B cell (primary cell): ENCODE data around the gene FRMPD4. TPM values are rescaled to one million over a fixed set of nuclear protein-coding genes. Genes with fewer than 3 reads are reported as not detected.

ENCODE experiments used
- ATAC-seq: fragments of 200-7000 bp; cut with Tn5 transposase; one replicate; pipeline ENCODE4 v1.10.0; 2021; ENCODE audit warnings: low read depth, mild to moderate bottlenecking, moderate number of reproducible peaks, moderate library complexity
- CTCF ChIA-PET: fragments of 350-600 bp; sonication (Branson Sonifier 250); formaldehyde crosslinking; loops from one replicate; lab custom pipeline; 2021; ENCODE audit warnings: antibody characterized with exemption, inconsistent platforms; lab: Charles Lee
- POLR2A ChIA-PET: fragments of 350-600 bp; sonication (Branson Sonifier 250); formaldehyde crosslinking; loops from one replicate; lab custom pipeline; 2021; ENCODE audit warnings: antibody characterized with exemption; lab: Charles Lee
- DNase-seq: peaks from one replicate; pipeline ENCODE4 v3.0.0; 2013
- H2AFZ ChIP-seq: 2 replicates; pipeline ENCODE4 v1.6.1; 2012; ENCODE audit warnings: mild to moderate bottlenecking, low read depth, low read length; ENCODE audit not compliant: insufficient read depth, poor library complexity, severe bottlenecking
- H3K27ac ChIP-seq, 2 donors: 1 replicate in 1 of 2; 2 replicates in 1 of 2; pipeline ENCODE4 v1.5.1; 2012 to 2013; ENCODE audit warnings: low read length in 2 of 2, mild to moderate bottlenecking in 2 of 2, moderate library complexity in 1 of 2
- H3K27me3 ChIP-seq, 4 experiments: fragments of 200-600 bp in 1 of 4; sonication (generic) in 1 of 4; replicated peaks in 1 of 4; 1 replicate in 2 of 4; 2 replicates in 2 of 4; pipeline versions ENCODE4 v1.6.1 to v1.7.0; 2013 to 2016; ENCODE audit warnings: low read length in 3 of 4, mild to moderate bottlenecking in 2 of 4, mixed read lengths in 1 of 4, moderate library complexity in 1 of 4; ENCODE audit not compliant: insufficient read depth in 4 of 4, control insufficient read depth in 3 of 4; ENCODE audit errors: control extremely low read depth in 1 of 4
- H3K36me3 ChIP-seq, 2 experiments: replicated peaks in 1 of 2; 1 replicate in 1 of 2; 2 replicates in 1 of 2; pipeline versions ENCODE4 v1.6.1 to v1.7.1; 2013; ENCODE audit warnings: low read length in 1 of 2; ENCODE audit not compliant: insufficient read depth in 2 of 2, control insufficient read depth in 1 of 2; ENCODE audit errors: control extremely low read depth in 1 of 2, extremely low read depth in 1 of 2
- H3K4me1 ChIP-seq, 2 donors: fragments of 200-600 bp in 1 of 2; sonication (generic) in 1 of 2; 1 replicate in 1 of 2; 2 replicates in 1 of 2; pipeline versions ENCODE4 v1.5.1 to v1.6.1; 2013 to 2017; ENCODE audit warnings: low read length in 2 of 2; ENCODE audit not compliant: control insufficient read depth in 2 of 2, insufficient read depth in 2 of 2
- H3K4me2 ChIP-seq: replicated peaks from 2 replicates; pipeline ENCODE3; 2012; ENCODE audit warnings: mild to moderate bottlenecking, low read depth, low read length; ENCODE audit not compliant: poor library complexity, severe bottlenecking
- H3K4me3 ChIP-seq, 5 experiments: fragments of 200-600 bp in 1 of 5; sonication (generic) in 1 of 5; 1 replicate in 3 of 5; 2 replicates in 2 of 5; pipeline versions ENCODE4 v1.5.1 to v1.7.0; 2011 to 2016; ENCODE audit warnings: low read length in 4 of 5, mild to moderate bottlenecking in 4 of 5, low read depth in 2 of 5, control low read depth in 1 of 5, moderate library complexity in 1 of 5; ENCODE audit not compliant: insufficient read depth in 1 of 5; ENCODE audit errors: control extremely low read depth in 1 of 5, extremely low read depth in 1 of 5
- H3K79me2 ChIP-seq: fragments of 200-600 bp; sonication (generic); one replicate; pipeline ENCODE4 v1.6.0; 2016; ENCODE audit warnings: low read length; ENCODE audit not compliant: control insufficient read depth, insufficient read depth
- H3K9ac ChIP-seq: fragments of 200-600 bp; sonication (generic); 2 replicates; pipeline ENCODE4 v1.6.1; 2017; ENCODE audit warnings: mild to moderate bottlenecking, low read length, moderate library complexity
- H3K9me3 ChIP-seq, 3 donors: one replicate each; pipeline versions ENCODE4 v1.6.1 to v1.7.1; 2013; ENCODE audit warnings: low read length in 2 of 3; ENCODE audit not compliant: control insufficient read depth in 2 of 3, insufficient read depth in 1 of 3; ENCODE audit errors: control extremely low read depth in 1 of 3
- H4K20me1 ChIP-seq: 2 replicates; pipeline ENCODE4 v1.6.0; 2012; ENCODE audit warnings: mild to moderate bottlenecking, low read length; ENCODE audit not compliant: insufficient read depth, control insufficient read depth, poor library complexity, severe bottlenecking
- H3K27ac Mint-ChIP-seq: one replicate; pipeline ENCODE4 v1.8.0; 2021; ENCODE audit warnings: mixed read lengths
- H3K27me3 Mint-ChIP-seq: one replicate; pipeline ENCODE4 v1.8.0; 2021; ENCODE audit warnings: mixed read lengths
- H3K4me1 Mint-ChIP-seq: one replicate; pipeline ENCODE4 v1.8.0; 2021; ENCODE audit warnings: mixed read lengths
- H3K4me3 Mint-ChIP-seq: one replicate; pipeline ENCODE4 v1.8.0; 2021; ENCODE audit warnings: mixed read lengths
- H3K9me3 Mint-ChIP-seq: one replicate; pipeline ENCODE4 v1.8.0; 2022; ENCODE audit warnings: mixed read lengths; ENCODE audit not compliant: insufficient read depth
- CTCF ChIP-seq: fragments of 200-600 bp; IDR thresholded peaks from one replicate; pipeline ENCODE4 v1.8.0; 2022; ENCODE audit warnings: antibody characterized with exemption, mild to moderate bottlenecking
- EZH2 ChIP-seq: IDR thresholded peaks from 2 replicates; pipeline ENCODE4 v1.6.1; 2012; ENCODE audit warnings: borderline replicate concordance, low read depth, mild to moderate bottlenecking, moderate library complexity, low read length; ENCODE audit not compliant: insufficient read depth, poor library complexity, severe bottlenecking
- WGBS: methylation state at CpG from one replicate; pipeline ENCODE4 v1.1.5; 2013; ENCODE audit warnings: missing lambda C conversion rate; ENCODE audit not compliant: insufficient coverage; 5-methylcytosine and 5-hydroxymethylcytosine counted together
- intact Hi-C: fragments of 100-400 bp; cut with micrococcal nuclease; formaldehyde crosslinking; loops from one replicate; pipeline ENCODE4 v1.10.0; 2022
- polyA plus RNA-seq: library from polyadenylated mRNA; depleted of rRNA; stranded (reverse); fragments of >200 nt; gene quantifications from 2 replicates; pipeline ENCODE4 v1.2.3, GENCODE V29; 2012
- total RNA-seq, 2 donors: library from RNA; stranded (reverse); fragments of 120-200 nt in 1 of 2; gene quantifications; 1 replicate in 1 of 2; 2 replicates in 1 of 2; pipeline versions ENCODE4 v1.2.3 to v1.2.4, GENCODE V29; 2013 to 2022

The FRMPD4 gene
- total and polyA plus RNA-seq, 2 donors (not counting 1 experiment from before 2014, with no cell fraction given), result not detected

- H3K27me3 ChIP-seq, result no peaks in the 10 kb centered on the region
- no peak for TF ChIP-seq CTCF
- TF ChIP-seq EZH2, result no peak
- H2AFZ ChIP-seq, result no peak overlapping the region
- H3K36me3 ChIP-seq, result no peaks in the 10 kb centered on the region
- CTCF ChIA-PET, result interaction anchor here (1.2 kb wide), 1 partner anchor 17 kb away, joined by 4 read pairs; no protein-coding TSS in a partner anchor
- DNase-seq (no peak), ATAC-seq (no peak)
- no CpG with 5 or more reads among the region's 4 CpGs for WGBS
- H3K4me1 Mint-ChIP-seq, result peaks cover 10% of the 10 kb centered on the region
- no peak overlapping the region for H3K9ac ChIP-seq
- H3K27ac Mint-ChIP-seq, result no peak overlapping the region
- no peak overlapping the region for H3K4me2 ChIP-seq
- H3K9me3 Mint-ChIP-seq, result no peaks in the 10 kb centered on the region
- no peak overlapping the region for H3K4me3 ChIP-seq
- H3K27ac ChIP-seq, result no peak overlapping the region
- peaks cover 8 to 12% of the 10 kb centered on the region in 2 donors for H3K4me1 ChIP-seq
- no peaks in the 10 kb centered on the region for H3K27me3 Mint-ChIP-seq
- no peak overlapping the region for H3K4me3 Mint-ChIP-seq
- H3K9me3 ChIP-seq, result no peaks in the 10 kb centered on the region
- H3K79me2 ChIP-seq, result no peaks in the 10 kb centered on the region
- intact Hi-C loops, result no loop called here
- POLR2A ChIA-PET, result no interaction called here
- no peaks in the 10 kb centered on the region for H4K20me1 ChIP-seq
These were observed 630.2 kb downstream of the FRMPD4 start for GRCh38 chrX:12768491-12768890.

- no peak overlapping the region for H3K4me3 Mint-ChIP-seq
These were observed 632.2 kb downstream of the FRMPD4 start for GRCh38 chrX:12770440-12770839.

More at GRCh38 chrX:12770440-12770839, 632.2 kb downstream of the FRMPD4 start:
- Histone ChIP-seq H3K27me3 (peaks cover 0 to 2% (median 0%) of the 10 kb centered on the region in 4 experiments), H3K4me2 (no peak overlapping the region), H3K4me1 (peaks cover 8 to 12% of the 10 kb centered on the region in 2 donors), H2AFZ (no peak overlapping the region), H3K79me2 (no peaks in the 10 kb centered on the region), H3K4me3 (no peak overlapping the region), H4K20me1 (no peaks in the 10 kb centered on the region), H3K9ac (no peak overlapping the region), H3K27ac (no peak overlapping the region), H3K36me3 (no peaks in the 10 kb centered on the region), H3K9me3 (no peaks in the 10 kb centered on the region)
- POLR2A ChIA-PET, result no interaction called here
- TF ChIP-seq CTCF, result peak; percentile 51
- TF ChIP-seq EZH2, result no peak
- intact Hi-C loops, result loop anchor here (2.0 kb wide), 1 partner anchor 1238 kb away; no protein-coding TSS in a partner anchor
- Mint-ChIP-seq H3K4me1 (peaks cover 10% of the 10 kb centered on the region), H3K27ac (no peak overlapping the region), H3K27me3 (no peaks in the 10 kb centered on the region), H3K9me3 (no peaks in the 10 kb centered on the region)
- DNase-seq (peak; percentile 52), ATAC-seq (no peak)
- WGBS, result no CpG with 5 or more reads among the region's 5 CpGs
- CTCF ChIA-PET, result interaction anchor here (0.9 to 3.8 kb wide), 11 partner anchors 9 to 882 kb away, joined by 3 to 31 read pairs (median 3); partner anchors contain the start of gene TCEANC
